HepG2 (cell line): ENCODE results near the gene RNPS1. TPM values are rescaled to one million over a fixed set of nuclear protein-coding genes. Genes with fewer than 3 reads are reported as not detected.

Experiments
- ELF3 ChIP-seq: IDR thresholded peaks from 2 replicates; pipeline ENCODE4 v1.6.1; 2016; ENCODE audit warnings: missing genetic modification reagents, missing compliant biosample characterization
- MLXIP ChIP-seq: sonication (generic); formaldehyde crosslinking; IDR thresholded peaks from 2 replicates; pipeline ENCODE4 v1.9.0; 2021; ENCODE audit warnings: missing genetic modification reagents, borderline replicate concordance
- NCOA5 ChIP-seq: sonication (generic); formaldehyde crosslinking; IDR thresholded peaks from 2 replicates; pipeline ENCODE4 v1.4.0; 2020; ENCODE audit warnings: missing genetic modification reagents
- NFAT5 ChIP-seq: sonication (generic); formaldehyde crosslinking; IDR thresholded peaks from 2 replicates; pipeline ENCODE4 v1.4.0; 2020; ENCODE audit warnings: missing genetic modification reagents
- PCBP2 ChIP-seq: fragments of 200-400 bp; formaldehyde crosslinking; optimal IDR thresholded peaks from 2 replicates; pipeline ENCODE3; 2018; ENCODE audit warnings: low read length, low read depth; ENCODE audit not compliant: poor library complexity, severe bottlenecking
- PRDM4 ChIP-seq: sonication (generic); formaldehyde crosslinking; IDR thresholded peaks from 2 replicates; pipeline ENCODE4 v1.9.0; 2021; ENCODE audit warnings: missing genetic modification reagents, borderline replicate concordance
- TEF ChIP-seq: sonication (generic); formaldehyde crosslinking; IDR thresholded peaks from 2 replicates; pipeline ENCODE4 v1.5.0; 2020; ENCODE audit warnings: missing genetic modification reagents
- TMF1 ChIP-seq: sonication (generic); formaldehyde crosslinking; IDR thresholded peaks from 2 replicates; pipeline ENCODE4 v1.8.1; 2022; ENCODE audit warnings: low read depth, missing genetic modification reagents
- USF2 ChIP-seq, 2 experiments: sonication (generic) in 1 of 2; formaldehyde crosslinking in 1 of 2; IDR thresholded peaks; 2 replicates each; pipeline versions ENCODE4 v1.5.1 to v1.6.1; 2011 to 2020; ENCODE audit warnings: borderline replicate concordance in 1 of 2, low read depth in 1 of 2, low read length in 1 of 2, mild to moderate bottlenecking in 1 of 2, missing genetic modification reagents in 1 of 2, moderate library complexity in 1 of 2
- ZBTB42 ChIP-seq: sonication (generic); formaldehyde crosslinking; IDR thresholded peaks from 2 replicates; pipeline ENCODE4 v1.5.0; 2020; ENCODE audit warnings: mild to moderate bottlenecking, missing genetic modification reagents
- ZFP90 ChIP-seq: sonication (generic); formaldehyde crosslinking; IDR thresholded peaks from 2 replicates; pipeline ENCODE4 v1.8.0; 2022; ENCODE audit warnings: missing genetic modification reagents, mild to moderate bottlenecking, inconsistent platforms, borderline replicate concordance
- ZNF672 ChIP-seq: sonication (generic); formaldehyde crosslinking; IDR thresholded peaks from 2 replicates; pipeline ENCODE4 v1.8.1; 2022; ENCODE audit warnings: missing genetic modification reagents
- ZNF749 ChIP-seq: sonication (generic); formaldehyde crosslinking; IDR thresholded peaks from 2 replicates; pipeline ENCODE4 v1.8.0; 2022; ENCODE audit warnings: mild to moderate bottlenecking, missing genetic modification reagents, moderate library complexity, borderline replicate concordance
- polyA plus RNA-seq, 8 experiments: library from polyadenylated mRNA; depleted of rRNA in 3 of 8; stranded (reverse) in 7 of 8; unstranded in 1 of 8; fragments of >200 nt; fragmentation: Illumina TruSeq in 4 of 8; extraction: Trizol in 4 of 8; gene quantifications; 2 replicates each; pipeline versions ENCODE4 v1.2.1 to v1.2.3, GENCODE V29; 2011 to 2016; ENCODE audit warnings: low read depth in 4 of 8, missing spikeins in 1 of 8, mixed read lengths in 1 of 8; ENCODE audit not compliant: insufficient read depth in 1 of 8
- total RNA-seq, 5 experiments: library from RNA; depleted of rRNA; stranded (reverse); fragments of >200 nt; fragmentation: Illumina TruSeq; extraction: Trizol; gene quantifications; 2 replicates each; pipeline ENCODE4 v1.2.3, GENCODE V29; 2016; ENCODE audit warnings: low read depth in 1 of 5

Gene RNPS1
- total and polyA plus RNA-seq, 2 of the 13 experiments (the other 11 are each of a cell fraction or from before 2014, with no cell fraction given), result 126 to 133 TPM

GRCh38 chr16:2213817-2214718 lies 53.9 kb downstream of the RNPS1 start (continued):
- TF ChIP-seq NFAT5 (CRISPR knock-in tag) (peak; percentile 51; the same call in 1 of the 2 replicates), TEF (CRISPR knock-in tag) (no peak), NCOA5 (no peak), ZNF672 (CRISPR knock-in tag) (no peak), ELF3 (no peak), USF2 (IDR thresholded peaks at IDR 0.05; ENCODE audit: low read depth, low read length) (no peak), USF2 (CRISPR knock-in tag; IDR thresholded peaks at IDR 0.05; ENCODE audit: borderline replicate concordance) (no peak), PRDM4 (no peak), PCBP2 (no peak), ZNF749 (CRISPR knock-in tag) (no peak), ZBTB42 (CRISPR knock-in tag) (no peak), TMF1 (no peak), ZFP90 (no peak), MLXIP (no peak)
